Measurements from ENCODE around the gene TNRC18.

Gene TNRC18

DNA sequence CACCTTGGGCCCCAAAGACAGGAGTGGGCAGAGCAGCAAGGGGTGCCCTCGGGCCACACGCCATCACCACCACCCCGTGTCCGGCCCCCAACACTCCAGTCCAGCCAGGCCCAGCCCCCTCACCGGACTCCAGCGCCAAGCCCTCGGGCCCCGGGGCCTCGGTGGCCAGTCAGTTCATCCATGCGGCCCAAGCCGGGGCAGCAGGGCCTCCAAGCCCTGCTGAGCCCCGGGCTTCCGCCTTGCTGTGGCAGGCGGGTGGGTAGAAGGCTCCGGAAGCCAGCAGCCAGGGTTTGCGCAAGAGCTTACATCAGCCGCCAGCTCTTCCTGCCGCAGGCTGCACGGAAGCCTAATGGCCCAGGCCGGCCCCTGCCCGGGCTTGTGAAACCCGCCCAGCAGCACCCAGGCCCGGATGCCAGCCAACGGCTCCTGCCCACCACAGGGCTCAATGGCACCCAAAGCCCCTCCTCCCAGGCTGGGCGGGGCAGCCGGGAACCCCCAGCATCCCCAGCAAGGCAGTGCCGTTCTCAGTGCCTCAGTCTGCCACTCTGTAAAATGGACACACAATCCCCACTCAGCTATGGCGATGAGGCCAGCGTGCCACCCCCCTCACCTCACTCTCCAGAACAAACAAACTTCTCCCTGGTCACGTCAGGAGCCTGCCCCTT lies 26.5 kb downstream of the TNRC18 start:
- peak; percentile 90 for DNase-seq

GRCh38 chr7:5396542-5396941 lies 27.1 kb downstream of the TNRC18 start:
- DNase-seq, result peak; percentile 62

DNA sequence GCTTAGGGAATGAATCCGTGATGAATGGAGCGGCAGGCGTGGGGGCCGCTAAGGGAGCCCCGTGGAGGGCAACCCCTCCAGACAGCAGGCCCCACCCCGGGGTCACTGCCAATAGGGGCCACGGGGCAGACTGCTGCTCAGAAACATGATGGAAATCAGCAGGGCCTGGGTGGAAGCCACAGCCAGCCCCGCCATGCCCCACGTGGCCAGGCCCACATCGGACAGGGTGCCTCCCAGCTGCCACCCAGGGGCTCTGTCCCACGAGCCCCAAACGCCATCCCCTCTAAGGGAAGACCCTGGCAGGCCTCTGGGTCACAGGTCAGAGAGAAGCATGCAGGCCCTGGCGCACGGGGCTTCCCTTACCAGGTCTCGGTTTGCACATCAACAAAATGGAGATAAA lies 28.4 kb downstream of the TNRC18 start:
- DNase-seq, result no peak

DNA sequence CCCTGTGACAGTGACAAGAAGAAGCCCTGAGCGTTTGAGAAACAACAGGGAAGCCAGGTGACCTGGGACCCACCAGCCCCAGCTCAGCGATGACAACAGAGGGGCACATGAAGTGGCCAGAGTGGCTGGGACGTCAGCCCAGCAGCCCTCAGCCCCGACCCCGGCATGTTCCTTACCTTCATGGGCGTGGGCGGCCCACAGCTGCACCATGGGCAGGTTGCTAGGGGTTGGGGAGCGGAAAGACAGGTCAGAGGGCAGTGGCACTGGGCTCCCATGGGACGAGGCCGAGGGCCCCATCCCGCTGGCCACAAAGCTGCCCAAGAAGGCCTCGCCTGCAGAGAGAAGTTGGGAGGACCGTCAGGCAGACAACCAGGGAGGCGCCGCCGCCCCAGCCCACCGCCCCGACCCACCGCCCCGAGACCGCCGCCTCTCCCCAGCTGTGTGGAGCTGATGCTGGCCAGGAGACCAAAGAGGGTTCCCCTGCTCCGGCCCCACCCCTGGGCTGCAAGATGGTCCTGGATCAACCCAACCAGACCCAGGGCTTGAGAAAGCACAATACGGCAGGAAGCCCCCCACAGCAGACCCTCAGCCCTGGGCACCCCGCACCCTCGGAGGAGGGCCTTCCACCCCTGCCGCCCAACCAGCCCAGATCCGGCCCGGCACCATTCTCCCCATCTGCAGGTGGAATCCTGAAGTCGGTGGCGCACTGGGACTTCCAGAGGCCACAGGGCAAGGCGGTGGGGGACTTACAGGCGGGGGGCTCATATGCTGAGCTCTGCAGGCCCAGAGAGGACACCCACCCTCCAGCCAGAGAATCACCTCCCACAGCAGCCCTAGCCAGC lies 29.1 kb downstream of the TNRC18 start:
- DNase-seq, result no peak

- no peak for DNase-seq
Measured at GRCh38 chr7:5393748-5394147, 29.9 kb downstream of the TNRC18 start.

GRCh38 chr7:5393328-5393727 lies 30.3 kb downstream of the TNRC18 start:
- DNase-seq, result no peak

- DNase-seq, result no peak
Measured at GRCh38 chr7:5390918-5391317, 32.7 kb downstream of the TNRC18 start.

DNA sequence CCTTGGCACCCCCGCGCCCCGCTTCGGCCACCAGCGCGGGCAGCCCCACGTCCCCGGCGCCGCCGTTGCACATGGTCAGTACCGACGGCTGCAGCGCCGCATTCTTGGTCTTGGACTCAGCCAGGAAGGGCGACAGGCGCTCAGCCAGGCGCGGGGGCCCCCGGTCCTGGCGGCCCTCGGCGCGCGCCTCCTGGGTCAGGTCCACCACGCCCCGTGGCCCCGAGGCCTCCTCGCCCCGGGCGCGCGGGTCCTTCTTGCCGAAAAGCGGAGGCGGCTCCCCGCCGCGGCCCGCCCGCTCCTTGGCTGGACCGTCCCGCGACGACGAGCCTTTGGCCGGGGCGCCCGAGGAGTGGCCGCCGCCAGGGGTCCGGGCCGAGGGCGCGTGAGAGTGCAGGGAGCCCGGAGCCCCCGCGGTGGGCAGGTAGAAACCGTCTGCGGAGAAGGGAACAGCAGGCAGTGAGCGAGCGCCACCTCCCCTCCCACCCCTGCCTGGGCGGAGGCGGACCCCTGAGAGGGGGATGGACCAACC lies 34.7 kb downstream of the TNRC18 start:
- DNase-seq, result no peak

GRCh38 chr7:5388273-5388901 lies 35.2 kb downstream of the TNRC18 start:
- DNase-seq, result no peak

DNA sequence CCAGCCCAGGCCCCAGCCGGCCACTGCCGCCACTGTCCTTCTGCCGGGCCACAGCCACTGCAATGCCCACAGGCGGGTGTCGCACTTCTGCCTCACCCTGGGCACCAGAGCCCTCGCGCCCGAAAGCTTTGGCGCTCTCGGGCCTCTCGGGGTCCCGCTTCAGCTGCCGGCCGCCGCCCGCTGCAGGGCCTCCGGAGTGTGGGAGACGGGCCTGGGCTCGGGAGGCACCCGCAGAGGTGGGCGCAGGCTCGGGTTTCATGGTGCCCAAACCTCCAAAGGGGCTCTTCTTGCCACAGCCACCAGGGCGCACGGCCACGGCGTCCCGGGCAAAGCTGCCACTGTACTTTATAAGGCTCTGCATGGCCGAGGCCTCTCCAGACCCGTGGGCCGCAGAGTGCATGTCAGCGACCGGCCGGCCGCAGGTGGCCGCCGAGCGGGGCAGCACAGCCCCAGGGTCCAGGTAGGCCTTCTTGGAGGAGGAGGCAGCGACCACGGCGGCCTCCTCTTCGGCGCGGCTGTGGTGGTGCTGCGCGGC lies 35.9 kb downstream of the TNRC18 start:
- no peak for DNase-seq

DNA sequence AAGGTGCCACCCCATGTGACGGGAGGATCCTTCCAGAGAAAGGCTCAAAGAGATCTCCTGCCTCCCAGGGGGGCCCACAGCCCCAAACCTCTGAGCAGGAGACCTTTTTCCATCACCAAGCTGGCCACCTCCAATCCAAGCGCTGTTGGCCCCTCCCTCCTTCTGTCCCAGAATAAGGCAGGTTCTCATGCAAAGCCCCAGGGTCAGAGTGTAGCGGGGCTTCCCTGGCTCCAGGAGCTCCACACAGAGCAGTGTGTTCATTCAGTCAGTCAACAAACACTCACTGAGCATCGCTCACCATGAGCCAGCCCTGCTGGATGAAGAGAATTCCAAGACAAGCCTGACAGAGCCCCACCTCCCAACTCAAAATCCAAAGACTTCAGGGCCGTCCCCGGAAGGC lies 39.0 kb downstream of the TNRC18 start:
- no peak for DNase-seq

DNA sequence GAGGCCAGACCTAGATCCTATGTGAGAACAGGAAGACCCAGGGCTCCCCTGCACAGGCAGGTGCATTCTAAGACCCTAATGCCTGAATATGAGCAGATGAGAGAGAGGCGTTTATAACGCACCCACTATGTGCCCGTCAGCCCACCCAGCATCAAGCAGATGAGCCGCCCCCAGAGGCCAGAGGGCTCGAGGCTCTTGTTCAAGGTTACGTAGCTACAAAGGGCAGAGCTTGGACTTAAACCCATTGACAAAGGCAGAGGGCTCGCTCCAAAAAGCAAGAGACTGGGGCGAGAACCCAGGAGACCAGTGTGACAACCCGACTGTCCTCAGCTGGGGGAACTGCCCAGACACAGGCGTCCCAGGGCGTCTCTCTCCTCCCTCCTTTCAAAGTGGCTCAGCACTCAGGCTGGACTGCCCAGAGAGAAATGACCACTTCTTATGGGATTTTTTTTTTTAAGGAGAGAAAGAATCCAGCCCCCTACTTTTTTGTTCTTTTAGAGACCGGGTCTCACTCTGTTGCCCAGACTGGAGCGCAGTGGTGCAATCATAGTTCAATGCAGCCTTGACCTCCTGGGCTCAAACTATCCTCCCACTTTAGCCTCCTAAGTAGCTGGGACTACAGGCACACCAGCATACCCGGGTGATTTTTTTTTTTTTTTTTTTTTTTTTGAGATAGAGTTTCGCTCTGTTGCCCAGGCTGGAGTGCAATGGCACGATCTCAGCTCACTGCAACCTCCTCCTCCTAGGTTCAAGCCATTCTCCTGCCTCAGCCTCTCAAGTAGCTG lies 40.1 kb downstream of the TNRC18 start:
- DNase-seq, result no peak

- no peak for DNase-seq
Measured at GRCh38 chr7:5382281-5382892, 41.2 kb downstream of the TNRC18 start.

DNA sequence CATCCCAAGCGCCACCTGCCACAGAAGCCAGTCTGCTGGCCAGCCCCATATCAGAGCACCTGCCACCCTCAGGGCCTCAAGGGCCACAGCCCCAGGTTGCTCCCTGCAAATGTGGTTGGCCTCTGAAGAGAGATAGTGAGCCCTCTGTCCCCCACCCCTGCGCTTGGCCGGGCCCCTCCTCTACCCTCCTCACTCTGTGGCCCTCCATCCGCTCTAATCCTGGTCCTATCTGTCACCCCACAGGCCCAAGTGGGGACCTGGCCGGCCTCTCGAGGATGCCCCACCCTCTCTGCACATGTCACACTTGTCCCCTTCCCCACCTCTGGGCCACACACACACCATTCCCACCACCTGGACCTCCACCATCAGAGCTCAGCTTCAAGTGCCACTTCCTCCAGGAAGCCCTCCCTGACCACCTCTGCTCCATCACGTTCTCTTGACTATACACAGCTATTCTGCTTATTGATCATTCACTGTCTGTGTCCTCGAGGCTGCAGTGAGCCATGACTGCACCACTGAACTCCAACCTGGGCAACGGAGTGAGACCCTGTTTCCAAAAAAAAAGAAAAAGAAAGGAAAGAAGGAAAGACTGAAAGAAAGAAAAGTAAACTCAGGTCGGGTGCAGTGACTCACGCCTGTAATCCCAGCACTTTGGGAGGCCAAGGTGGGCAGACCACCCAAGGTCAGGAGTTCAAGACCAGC lies 42.4 kb downstream of the TNRC18 start:
- DNase-seq, result no peak

DNA sequence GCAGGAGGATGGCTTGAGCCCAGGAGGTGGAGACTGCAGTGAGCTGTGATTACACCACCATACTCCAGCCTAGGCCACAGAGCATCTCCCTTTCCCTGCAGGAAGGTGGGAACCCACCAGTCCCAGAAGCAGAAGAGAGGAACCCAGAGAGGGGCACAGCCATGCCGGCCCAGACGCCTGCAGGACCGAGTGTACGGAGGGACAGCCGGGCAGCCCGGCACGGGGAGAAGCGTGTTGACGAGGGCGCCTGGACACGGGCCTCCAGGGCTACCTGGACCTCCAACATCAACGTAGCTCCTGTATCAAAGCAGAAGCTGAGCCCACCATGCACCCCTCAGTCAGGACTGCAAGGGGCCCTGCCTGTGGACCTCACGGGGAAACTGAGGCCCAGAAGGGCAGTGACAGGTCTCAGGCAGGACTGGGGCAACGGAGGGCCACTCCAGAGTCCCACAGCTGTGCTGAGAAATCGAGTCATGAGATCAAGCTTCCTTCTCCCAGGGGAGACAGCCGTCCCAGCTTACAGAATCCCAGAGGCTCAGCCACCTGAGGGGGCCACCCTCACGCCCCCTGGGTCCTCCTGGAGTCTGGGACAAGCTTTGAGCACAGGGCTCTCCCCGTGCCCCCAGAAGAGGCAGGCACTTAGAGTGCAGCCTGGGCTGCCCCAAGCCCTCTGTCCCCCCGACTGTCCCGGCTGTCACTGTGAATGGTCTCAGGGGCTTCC lies 43.1 kb downstream of the TNRC18 start:
- DNase-seq, result no peak

GRCh38 chr7:5379546-5379945 lies 44.1 kb downstream of the TNRC18 start:
- DNase-seq, result no peak

DNA sequence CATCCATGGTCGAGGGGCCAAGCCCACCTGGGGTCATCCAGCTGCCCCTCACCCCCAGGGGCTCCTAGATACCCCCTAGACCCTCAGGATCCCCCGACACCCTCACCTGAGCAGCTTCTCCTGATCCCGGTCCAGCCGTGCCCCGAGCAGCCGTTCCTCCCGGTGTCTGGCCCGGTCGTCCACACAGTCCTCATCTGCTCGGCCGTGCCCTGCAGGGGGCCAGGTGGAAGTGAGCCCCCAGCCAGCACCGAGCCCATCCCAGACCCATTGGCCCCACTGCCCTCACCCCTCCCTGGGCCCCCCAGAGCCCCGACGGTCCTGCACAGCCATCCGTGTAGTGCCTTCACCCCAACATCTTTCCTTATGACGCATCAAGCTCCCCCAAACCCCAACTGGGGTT lies 45.8 kb downstream of the TNRC18 start:
- no peak for DNase-seq

- no peak for DNase-seq
Measured at GRCh38 chr7:5377279-5377678, 46.4 kb downstream of the TNRC18 start.

GRCh38 chr7:5375925-5376324 lies 47.7 kb downstream of the TNRC18 start:
- peak; percentile 39 for DNase-seq

DNA sequence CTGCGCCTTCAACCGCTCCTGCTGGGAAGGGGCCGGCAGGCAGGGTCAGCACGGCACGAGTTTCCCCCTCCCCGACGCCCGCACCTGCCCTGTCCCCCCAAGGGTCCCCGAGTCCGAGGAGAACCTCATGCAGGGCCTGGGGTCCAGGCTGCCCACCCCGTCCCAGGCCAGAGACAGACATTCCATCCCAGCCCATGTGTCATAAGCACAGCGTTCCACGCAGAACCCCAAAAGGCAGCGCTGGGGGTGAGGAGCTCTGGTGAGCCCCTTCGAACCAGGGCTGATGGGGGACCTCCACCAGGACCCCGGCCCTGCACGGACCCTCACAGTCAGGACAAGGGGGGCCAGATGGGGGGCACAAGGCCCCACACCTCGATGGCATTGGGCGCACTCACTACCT lies 49.2 kb downstream of the TNRC18 start:
- no peak for DNase-seq

GRCh38 chr7:5373300-5373699 lies 50.3 kb downstream of the TNRC18 start:
- DNase-seq, result no peak
